Suprapubic skin (tissue), 4 donors: ENCODE measurements around the gene ALX3. TPM values are rescaled to one million over a fixed set of nuclear protein-coding genes. Genes with fewer than 3 reads are reported as not detected.
A peak's percentile ranks its signal among the peaks of the same experiment; 100 is the strongest.

Experiments
- DNase-seq, 2 donors: peaks; one replicate each; pipeline ENCODE4 v3.0.0-alpha.2; 2019; ENCODE audit warnings: low spot score in 2 of 2
- H3K27ac ChIP-seq: fragments of 200-600 bp; sonication (generic); one replicate; pipeline ENCODE4 v1.5.1; 2019
- H3K27me3 ChIP-seq: fragments of 200-600 bp; sonication (generic); one replicate; pipeline ENCODE4 v1.5.1; 2019
- H3K36me3 ChIP-seq: fragments of 200-600 bp; sonication (generic); one replicate; pipeline ENCODE4 v1.5.1; 2019
- H3K4me1 ChIP-seq: fragments of 200-600 bp; sonication (generic); one replicate; pipeline ENCODE4 v1.5.1; 2019
- H3K4me3 ChIP-seq: fragments of 200-600 bp; sonication (generic); one replicate; pipeline ENCODE4 v1.5.1; 2019; ENCODE audit warnings: mild to moderate bottlenecking
- H3K9me3 ChIP-seq: fragments of 200-600 bp; sonication (generic); one replicate; pipeline ENCODE4 v1.5.1; 2019
- EP300 ChIP-seq: sonication (generic); formaldehyde crosslinking; IDR thresholded peaks from one replicate; pipeline ENCODE4 v1.6.1; 2017; ENCODE audit warnings: antibody characterized with exemption
- POLR2A ChIP-seq, 2 donors: fragments of 450-650 bp; IDR thresholded peaks; one replicate each; pipeline ENCODE4 v1.6.1; 2017; ENCODE audit warnings: antibody characterized with exemption in 2 of 2, mild to moderate bottlenecking in 2 of 2, moderate library complexity in 2 of 2
- POLR2AphosphoS5 ChIP-seq, 3 donors: sonication (generic); formaldehyde crosslinking; IDR thresholded peaks; one replicate each; pipeline ENCODE4 v1.6.1; 2017; ENCODE audit warnings: antibody characterized with exemption in 3 of 3
- WGBS: methylation state at CpG from one replicate; pipeline ENCODE4 v1.1.5; 2018; 5-methylcytosine and 5-hydroxymethylcytosine counted together
- total RNA-seq, 4 donors: library from RNA; depleted of rRNA; stranded (reverse); fragments of >200 nt; gene quantifications; one replicate each; pipeline ENCODE4 v1.1.0, GENCODE V29; 2016
- TF ChIP-seq, protein P1 (sequence below), 2 donors: fragments of 200-600 bp in 1 of 2; fragments of 450-650 bp in 1 of 2; sonication (generic) in 1 of 2; IDR thresholded peaks; one replicate each; pipeline ENCODE4 v1.5.1; 2016 to 2019; ENCODE audit warnings: antibody characterized with exemption in 2 of 2, mild to moderate bottlenecking in 1 of 2, moderate library complexity in 1 of 2

Gene ALX3
- total RNA-seq, 4 donors from 2014 or later = 0.49 to 0.60 TPM; not detected in 2

DNA sequence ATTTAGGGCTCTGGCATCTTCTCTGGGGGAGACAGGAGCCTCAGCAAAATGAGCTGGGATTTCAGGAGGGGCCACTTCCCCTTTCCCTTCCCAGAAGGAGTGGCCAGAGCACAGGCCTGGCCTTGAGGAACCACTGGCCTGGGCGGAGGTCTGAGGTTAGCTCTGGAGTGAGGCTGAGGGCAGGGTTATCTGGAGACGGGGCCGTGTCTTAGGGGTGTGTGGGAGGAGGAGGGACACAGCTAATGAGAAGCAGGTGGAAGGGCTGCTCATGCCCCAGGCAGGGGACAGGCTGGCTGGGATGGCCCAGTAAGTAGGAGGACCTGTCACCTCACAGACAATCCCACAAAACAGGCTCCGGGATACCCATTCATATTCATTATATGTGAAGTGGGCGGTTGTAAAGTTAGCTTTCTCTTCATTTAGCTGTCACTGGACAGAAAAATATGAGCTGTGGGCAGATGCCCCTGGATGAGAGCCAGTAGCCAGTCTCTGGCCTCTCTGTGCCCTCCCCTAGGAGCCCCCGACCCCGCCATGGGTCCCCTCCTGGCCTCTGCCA, 12.4 kb downstream of the ALX3 start:
- TF ChIP-seq EP300 = no peak
- TF ChIP-seq, protein P1, sequence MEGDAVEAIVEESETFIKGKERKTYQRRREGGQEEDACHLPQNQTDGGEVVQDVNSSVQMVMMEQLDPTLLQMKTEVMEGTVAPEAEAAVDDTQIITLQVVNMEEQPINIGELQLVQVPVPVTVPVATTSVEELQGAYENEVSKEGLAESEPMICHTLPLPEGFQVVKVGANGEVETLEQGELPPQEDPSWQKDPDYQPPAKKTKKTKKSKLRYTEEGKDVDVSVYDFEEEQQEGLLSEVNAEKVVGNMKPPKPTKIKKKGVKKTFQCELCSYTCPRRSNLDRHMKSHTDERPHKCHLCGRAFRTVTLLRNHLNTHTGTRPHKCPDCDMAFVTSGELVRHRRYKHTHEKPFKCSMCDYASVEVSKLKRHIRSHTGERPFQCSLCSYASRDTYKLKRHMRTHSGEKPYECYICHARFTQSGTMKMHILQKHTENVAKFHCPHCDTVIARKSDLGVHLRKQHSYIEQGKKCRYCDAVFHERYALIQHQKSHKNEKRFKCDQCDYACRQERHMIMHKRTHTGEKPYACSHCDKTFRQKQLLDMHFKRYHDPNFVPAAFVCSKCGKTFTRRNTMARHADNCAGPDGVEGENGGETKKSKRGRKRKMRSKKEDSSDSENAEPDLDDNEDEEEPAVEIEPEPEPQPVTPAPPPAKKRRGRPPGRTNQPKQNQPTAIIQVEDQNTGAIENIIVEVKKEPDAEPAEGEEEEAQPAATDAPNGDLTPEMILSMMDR (IDR thresholded peaks at IDR 0.05) = no peak
- no peak for TF ChIP-seq POLR2A (IDR thresholded peaks at IDR 0.05)
- TF ChIP-seq POLR2AphosphoS5 (IDR thresholded peaks at IDR 0.05) = no peak
- Histone ChIP-seq H3K36me3 (peaks cover 49% of the 10 kb centered on the region), H3K4me3 (no peak overlapping the region), H3K9me3 (no peaks in the 10 kb centered on the region), H3K27ac (no peak overlapping the region), H3K27me3 (no peaks in the 10 kb centered on the region), H3K4me1 (peaks cover 28% of the 10 kb centered on the region)
- 52% methylated on average over 7 of the region's 7 CpGs for WGBS
- no peak for DNase-seq

DNA sequence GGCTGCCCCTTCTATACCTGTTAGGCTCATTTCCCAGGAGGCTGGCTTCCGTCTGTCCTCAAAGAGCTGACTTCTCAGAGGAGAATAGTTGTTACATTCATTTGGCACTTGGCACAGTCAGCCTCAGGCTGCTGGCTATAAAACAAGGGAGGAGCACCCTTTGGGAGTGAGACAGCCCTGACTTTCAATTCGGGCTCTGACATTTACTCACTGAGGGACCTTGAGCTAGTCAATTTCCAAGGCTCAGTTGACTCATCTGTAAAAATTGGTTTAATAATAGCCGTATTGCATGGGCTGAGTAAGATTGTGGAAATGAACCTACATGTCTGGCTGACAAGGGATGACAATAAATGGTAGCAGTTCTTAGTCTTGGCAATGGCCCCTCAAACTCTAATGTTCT, 13.7 kb downstream of the ALX3 start:
- H3K4me1 ChIP-seq = peaks cover 28% of the 10 kb centered on the region
- H3K27me3 ChIP-seq = no peaks in the 10 kb centered on the region
- no peak overlapping the region for H3K4me3 ChIP-seq
- H3K36me3 ChIP-seq = peaks cover 60% of the 10 kb centered on the region
- 31% methylated on average over 3 of the region's 3 CpGs for WGBS
- H3K9me3 ChIP-seq = no peaks in the 10 kb centered on the region
- no peak for DNase-seq
- H3K27ac ChIP-seq = peak overlapping the region; percentile 43
- TF ChIP-seq, protein P1 (IDR thresholded peaks at IDR 0.05) = no peak
- TF ChIP-seq POLR2AphosphoS5 (IDR thresholded peaks at IDR 0.05) = no peak
- TF ChIP-seq EP300 = no peak

DNA sequence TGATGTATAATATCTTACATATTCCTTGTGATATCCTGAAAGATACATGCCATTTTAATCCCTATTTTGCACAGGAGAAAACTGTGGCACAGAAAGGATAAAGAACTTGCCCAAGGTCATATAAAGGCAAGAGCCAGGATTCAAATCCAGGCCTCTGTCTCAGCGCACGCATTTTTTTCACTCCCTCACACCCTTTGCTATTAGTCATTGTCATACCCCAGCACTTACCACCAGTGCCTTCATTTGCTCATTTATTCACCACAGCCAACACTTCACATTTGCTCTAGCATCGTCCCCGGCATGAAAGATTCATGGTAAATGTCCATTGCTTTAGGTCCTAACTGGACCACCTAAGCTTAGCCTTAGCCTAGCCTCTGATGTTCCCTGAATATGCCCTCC, 14.2 kb downstream of the ALX3 start:
- TF ChIP-seq EP300 = no peak
- TF ChIP-seq POLR2A (IDR thresholded peaks at IDR 0.05) = no peak
- TF ChIP-seq, protein P1 (IDR thresholded peaks at IDR 0.05) = no peak
- no peak for TF ChIP-seq POLR2AphosphoS5 (IDR thresholded peaks at IDR 0.05)
- peak overlapping the region; percentile 43 for H3K27ac ChIP-seq
- H3K27me3 ChIP-seq = no peaks in the 10 kb centered on the region
- peaks cover 62% of the 10 kb centered on the region for H3K36me3 ChIP-seq
- DNase-seq = no peak
- no peaks in the 10 kb centered on the region for H3K9me3 ChIP-seq
- peaks cover 28% of the 10 kb centered on the region for H3K4me1 ChIP-seq
- WGBS = 46% methylated on average over 4 of the region's 4 CpGs
- H3K4me3 ChIP-seq = no peak overlapping the region

DNA sequence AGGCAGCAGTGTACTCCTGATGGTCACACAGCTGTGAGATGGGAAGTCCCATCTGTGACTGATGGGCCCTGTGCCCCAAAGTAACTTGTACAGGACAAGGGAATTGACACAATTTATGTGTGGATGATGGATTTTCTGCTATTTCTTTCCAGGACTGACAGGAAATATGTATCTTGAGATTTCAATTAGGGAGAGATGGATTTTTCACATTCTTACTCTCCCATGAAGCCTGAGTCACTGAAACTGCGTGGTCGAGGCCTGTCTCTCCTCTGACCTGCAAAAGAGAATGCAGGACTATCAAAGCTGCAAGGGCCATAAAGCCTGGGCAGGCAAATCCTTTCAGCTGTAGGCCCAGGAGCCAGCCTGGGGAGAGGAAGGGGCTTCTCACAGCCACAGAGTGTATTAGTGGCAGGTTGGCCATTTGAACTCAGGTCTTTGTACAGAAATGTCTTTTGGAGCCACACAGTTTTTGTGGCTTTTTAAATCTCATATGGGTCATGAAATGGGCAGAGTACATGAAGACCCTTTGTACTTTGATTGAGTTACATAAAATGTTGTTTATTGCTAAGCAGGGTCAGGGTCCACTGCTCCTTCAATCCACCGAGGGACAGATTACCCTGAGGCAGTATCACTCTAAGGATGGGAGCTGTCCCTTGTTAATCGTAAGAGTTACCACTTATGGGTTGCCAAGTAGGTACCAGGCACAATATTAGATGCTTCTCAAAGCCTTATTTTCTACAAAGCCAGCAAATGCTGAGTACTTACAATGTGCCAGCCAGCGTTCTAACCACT, 14.8 kb downstream of the ALX3 start:
- DNase-seq = peak in 1 of 2 donors; percentile 51
- no peak for TF ChIP-seq EP300
- TF ChIP-seq POLR2A (IDR thresholded peaks at IDR 0.05) = no peak
- no peak for TF ChIP-seq POLR2AphosphoS5 (IDR thresholded peaks at IDR 0.05)
- TF ChIP-seq, protein P1 (IDR thresholded peaks at IDR 0.05) = no peak
- Histone ChIP-seq H3K4me3 (no peak overlapping the region), H3K4me1 (peaks cover 28% of the 10 kb centered on the region), H3K9me3 (no peaks in the 10 kb centered on the region), H3K36me3 (peaks cover 68% of the 10 kb centered on the region), H3K27ac (no peak overlapping the region), H3K27me3 (no peaks in the 10 kb centered on the region)
- 84% methylated on average over 5 of the region's 5 CpGs for WGBS
